Measurements from ENCODE around the gene SMNDC1.
"Not testable (repeated sequence)": the region's sequence is repeated elsewhere in the genome, so short reads cannot be mapped to it uniquely, and the experiment has no call there.

Gene SMNDC1

GRCh38 chr10:110274072-110274627, 30.6 kb downstream of the SMNDC1 start:
- Histone ChIP-seq H3K27ac (ENCODE audit: low read depth, low read length) (no peak overlapping the region), H3K9me3 (ENCODE audit: control insufficient read depth in 5 of 5, low read length in 5 of 5) (no peaks in the 10 kb centered on the region), H3K27me3 (ENCODE audit: control insufficient read depth in 5 of 5, insufficient read depth in 4 of 5, low read length in 5 of 5) (no peaks in the 10 kb centered on the region), H3K36me3 (ENCODE audit: control insufficient read depth in 5 of 5, insufficient read depth in 5 of 5, low read length in 5 of 5) (no peaks in the 10 kb centered on the region), H3K9ac (ENCODE audit: low read length in 5 of 5) (no peak overlapping the region), H3K4me1 (ENCODE audit: control insufficient read depth in 5 of 5, insufficient read depth in 5 of 5, low read length in 5 of 5) (peaks cover 0 to 18% (median 16%) of the 10 kb centered on the region in 5 donors), H3K4me3 (ENCODE audit: low read depth in 1 of 5, low read length in 5 of 5) (no peak overlapping the region)

- H3K36me3 ChIP-seq (ENCODE audit: control insufficient read depth in 5 of 5, insufficient read depth in 5 of 5, low read length in 5 of 5): no peaks in the 10 kb centered on the region
- H3K9ac ChIP-seq (ENCODE audit: low read length in 5 of 5): no peak overlapping the region
- no peaks in the 10 kb centered on the region for H3K9me3 ChIP-seq (ENCODE audit: control insufficient read depth in 5 of 5, low read length in 5 of 5)
- no peak overlapping the region for H3K4me3 ChIP-seq (ENCODE audit: low read depth in 1 of 5, low read length in 5 of 5)
- H3K4me1 ChIP-seq (ENCODE audit: control insufficient read depth in 5 of 5, insufficient read depth in 5 of 5, low read length in 5 of 5): peaks cover 0 to 22% (median 19%) of the 10 kb centered on the region in 5 donors
- no peak overlapping the region for H3K27ac ChIP-seq (ENCODE audit: low read depth, low read length)
- H3K27me3 ChIP-seq (ENCODE audit: control insufficient read depth in 5 of 5, insufficient read depth in 4 of 5, low read length in 5 of 5): no peaks in the 10 kb centered on the region
Measured at GRCh38 chr10:110273474-110273873, 31.2 kb downstream of the SMNDC1 start.

- H3K4me1 ChIP-seq (ENCODE audit: control insufficient read depth in 5 of 5, insufficient read depth in 5 of 5, low read length in 5 of 5): peaks cover 0 to 22% (median 19%) of the 10 kb centered on the region in 5 donors
Measured at GRCh38 chr10:110272995-110273394, 31.7 kb downstream of the SMNDC1 start.

GRCh38 chr10:110269374-110270318, 35.1 kb downstream of the SMNDC1 start:
- Histone ChIP-seq H3K27me3 (ENCODE audit: control insufficient read depth in 5 of 5, insufficient read depth in 4 of 5, low read length in 5 of 5) (no peaks in the 10 kb centered on the region), H3K27ac (ENCODE audit: low read depth, low read length) (peak overlapping the region; percentile 4), H3K36me3 (ENCODE audit: control insufficient read depth in 5 of 5, insufficient read depth in 5 of 5, low read length in 5 of 5) (no peaks in the 10 kb centered on the region), H3K4me1 (ENCODE audit: control insufficient read depth in 5 of 5, insufficient read depth in 5 of 5, low read length in 5 of 5) (peaks cover 0 to 22% (median 19%) of the 10 kb centered on the region in 5 donors), H3K4me3 (ENCODE audit: low read depth in 1 of 5, low read length in 5 of 5) (peak overlapping the region; percentile 49 to 66 (median 55)), H3K9ac (ENCODE audit: low read length in 5 of 5) (peak overlapping the region; percentile 0 to 60 (median 44)), H3K9me3 (ENCODE audit: control insufficient read depth in 5 of 5, low read length in 5 of 5) (no peaks in the 10 kb centered on the region)

More at GRCh38 chr10:110272995-110273394, 31.7 kb downstream of the SMNDC1 start:
- not testable (repeated sequence) for H3K27me3 ChIP-seq (ENCODE audit: control insufficient read depth in 5 of 5, insufficient read depth in 4 of 5, low read length in 5 of 5); H3K36me3 ChIP-seq (ENCODE audit: control insufficient read depth in 5 of 5, insufficient read depth in 5 of 5, low read length in 5 of 5); H3K4me3 ChIP-seq (ENCODE audit: low read depth in 1 of 5, low read length in 5 of 5); H3K27ac ChIP-seq (ENCODE audit: low read depth, low read length); H3K9ac ChIP-seq (ENCODE audit: low read length in 5 of 5); H3K9me3 ChIP-seq (ENCODE audit: control insufficient read depth in 5 of 5, low read length in 5 of 5)

GRCh38 chr10:110268971-110269370, 35.7 kb downstream of the SMNDC1 start:
- Histone ChIP-seq H3K9ac (ENCODE audit: low read length in 5 of 5) (peak overlapping the region in 3 of 5 donors; percentile 8 to 60 (median 52)), H3K36me3 (ENCODE audit: control insufficient read depth in 5 of 5, insufficient read depth in 5 of 5, low read length in 5 of 5) (no peaks in the 10 kb centered on the region), H3K9me3 (ENCODE audit: control insufficient read depth in 5 of 5, low read length in 5 of 5) (no peaks in the 10 kb centered on the region), H3K27me3 (ENCODE audit: control insufficient read depth in 5 of 5, insufficient read depth in 4 of 5, low read length in 5 of 5) (no peaks in the 10 kb centered on the region), H3K4me1 (ENCODE audit: control insufficient read depth in 5 of 5, insufficient read depth in 5 of 5, low read length in 5 of 5) (peaks cover 0 to 22% (median 19%) of the 10 kb centered on the region in 5 donors), H3K27ac (ENCODE audit: low read depth, low read length) (no peak overlapping the region), H3K4me3 (ENCODE audit: low read depth in 1 of 5, low read length in 5 of 5) (peak overlapping the region in 3 of 5 donors; percentile 49 to 55 (median 54))

GRCh38 chr10:110268442-110268841, 36.3 kb downstream of the SMNDC1 start:
- H3K9ac ChIP-seq (ENCODE audit: low read length in 5 of 5): no peak overlapping the region
- peaks cover 0 to 18% (median 16%) of the 10 kb centered on the region in 5 donors for H3K4me1 ChIP-seq (ENCODE audit: control insufficient read depth in 5 of 5, insufficient read depth in 5 of 5, low read length in 5 of 5)
- no peaks in the 10 kb centered on the region for H3K27me3 ChIP-seq (ENCODE audit: control insufficient read depth in 5 of 5, insufficient read depth in 4 of 5, low read length in 5 of 5)
- H3K4me3 ChIP-seq (ENCODE audit: low read depth in 1 of 5, low read length in 5 of 5): no peak overlapping the region
- H3K36me3 ChIP-seq (ENCODE audit: control insufficient read depth in 5 of 5, insufficient read depth in 5 of 5, low read length in 5 of 5): no peaks in the 10 kb centered on the region
- no peak overlapping the region for H3K27ac ChIP-seq (ENCODE audit: low read depth, low read length)
- H3K9me3 ChIP-seq (ENCODE audit: control insufficient read depth in 5 of 5, low read length in 5 of 5): no peaks in the 10 kb centered on the region

GRCh38 chr10:110267276-110267675, 37.4 kb downstream of the SMNDC1 start:
- H3K4me1 ChIP-seq (ENCODE audit: control insufficient read depth in 5 of 5, insufficient read depth in 5 of 5, low read length in 5 of 5): peaks cover 0 to 18% (median 14%) of the 10 kb centered on the region in 5 donors
- no peak overlapping the region for H3K27ac ChIP-seq (ENCODE audit: low read depth, low read length)

GRCh38 chr10:110265573-110266193, 39.0 kb downstream of the SMNDC1 start:
- Histone ChIP-seq H3K9ac (ENCODE audit: low read length in 5 of 5) (no peak overlapping the region), H3K27ac (ENCODE audit: low read depth, low read length) (no peak overlapping the region), H3K27me3 (ENCODE audit: control insufficient read depth in 5 of 5, insufficient read depth in 4 of 5, low read length in 5 of 5) (no peaks in the 10 kb centered on the region), H3K4me3 (ENCODE audit: low read depth in 1 of 5, low read length in 5 of 5) (no peak overlapping the region), H3K4me1 (ENCODE audit: control insufficient read depth in 5 of 5, insufficient read depth in 5 of 5, low read length in 5 of 5) (peaks cover 0 to 18% (median 14%) of the 10 kb centered on the region in 5 donors), H3K9me3 (ENCODE audit: control insufficient read depth in 5 of 5, low read length in 5 of 5) (no peaks in the 10 kb centered on the region), H3K36me3 (ENCODE audit: control insufficient read depth in 5 of 5, insufficient read depth in 5 of 5, low read length in 5 of 5) (peaks cover 0 to 3% (median 0%) of the 10 kb centered on the region in 5 donors)

More at GRCh38 chr10:110267276-110267675, 37.4 kb downstream of the SMNDC1 start:
- no peak overlapping the region for H3K4me3 ChIP-seq (ENCODE audit: low read depth in 1 of 5, low read length in 5 of 5)
- peaks cover 0 to 3% (median 0%) of the 10 kb centered on the region in 5 donors for H3K36me3 ChIP-seq (ENCODE audit: control insufficient read depth in 5 of 5, insufficient read depth in 5 of 5, low read length in 5 of 5)
- H3K9ac ChIP-seq (ENCODE audit: low read length in 5 of 5): no peak overlapping the region
- H3K27me3 ChIP-seq (ENCODE audit: control insufficient read depth in 5 of 5, insufficient read depth in 4 of 5, low read length in 5 of 5): no peaks in the 10 kb centered on the region
- no peaks in the 10 kb centered on the region for H3K9me3 ChIP-seq (ENCODE audit: control insufficient read depth in 5 of 5, low read length in 5 of 5)

- Histone ChIP-seq H3K4me1 (ENCODE audit: control insufficient read depth in 5 of 5, insufficient read depth in 5 of 5, low read length in 5 of 5) (no peaks in the 10 kb centered on the region), H3K4me3 (ENCODE audit: low read depth in 1 of 5, low read length in 5 of 5) (no peak overlapping the region), H3K27ac (ENCODE audit: low read depth, low read length) (no peak overlapping the region), H3K36me3 (ENCODE audit: control insufficient read depth in 5 of 5, insufficient read depth in 5 of 5, low read length in 5 of 5) (peaks cover 0 to 3% (median 0%) of the 10 kb centered on the region in 5 donors), H3K9ac (ENCODE audit: low read length in 5 of 5) (no peak overlapping the region), H3K27me3 (ENCODE audit: control insufficient read depth in 5 of 5, insufficient read depth in 4 of 5, low read length in 5 of 5) (no peaks in the 10 kb centered on the region), H3K9me3 (ENCODE audit: control insufficient read depth in 5 of 5, low read length in 5 of 5) (no peaks in the 10 kb centered on the region)
Measured at GRCh38 chr10:110263164-110263563, 41.6 kb downstream of the SMNDC1 start.

Data from subcutaneous abdominal adipose tissue (tissue), 5 donors.